T-helper 9 cell (primary cell): ENCODE measurements around the gene PAK1.
"Not testable (repeated sequence)": the region's sequence is repeated elsewhere in the genome, so short reads cannot be mapped to it uniquely, and the experiment has no call there.

Source experiments
- DNase-seq: peaks from one replicate; pipeline ENCODE4 v3.0.0-alpha.2; 2020

Gene PAK1

DNA sequence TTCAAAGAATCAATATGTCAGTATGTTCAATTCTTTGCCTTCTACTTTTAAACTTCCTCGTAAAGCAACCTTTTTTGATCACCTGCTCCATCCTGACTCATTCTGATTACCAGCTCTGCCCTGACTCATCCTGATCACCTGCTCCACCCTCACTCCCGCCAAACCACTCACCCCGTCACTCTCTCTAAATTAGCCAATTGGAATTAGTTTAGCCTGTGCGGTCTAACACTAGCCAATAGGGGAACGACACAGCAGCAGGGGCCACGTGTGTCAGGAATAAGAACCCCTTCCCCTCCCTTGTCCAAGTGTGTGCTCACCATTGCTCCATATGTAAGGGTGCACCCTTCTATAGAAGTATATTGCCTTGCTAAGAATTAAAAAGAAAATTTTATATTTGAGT lies 173.9 kb downstream of the PAK1 start:
- DNase-seq: not testable (repeated sequence)

DNA sequence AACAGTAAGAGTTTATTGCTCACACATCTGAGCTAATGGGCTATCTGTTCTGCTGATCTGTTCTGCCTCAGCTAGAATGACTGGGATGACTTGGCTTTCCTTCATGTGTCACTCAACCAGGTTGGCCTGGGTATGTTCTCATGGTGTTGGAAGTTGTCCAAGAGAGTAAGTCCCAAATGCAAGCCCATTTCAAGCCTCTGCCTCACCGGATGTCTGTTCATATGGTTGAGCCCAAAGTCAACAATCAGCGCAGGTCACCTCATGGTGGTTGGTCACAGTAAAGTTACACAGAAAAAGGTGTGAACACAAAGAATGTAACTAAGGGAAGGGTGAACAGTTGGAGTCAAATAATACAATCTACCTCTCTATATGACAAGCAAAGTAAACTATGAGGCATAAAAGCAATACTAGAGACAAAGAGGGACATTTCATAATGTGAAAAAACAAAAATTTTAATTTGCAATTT lies 174.3 kb downstream of the PAK1 start:
- no peak for DNase-seq

DNA sequence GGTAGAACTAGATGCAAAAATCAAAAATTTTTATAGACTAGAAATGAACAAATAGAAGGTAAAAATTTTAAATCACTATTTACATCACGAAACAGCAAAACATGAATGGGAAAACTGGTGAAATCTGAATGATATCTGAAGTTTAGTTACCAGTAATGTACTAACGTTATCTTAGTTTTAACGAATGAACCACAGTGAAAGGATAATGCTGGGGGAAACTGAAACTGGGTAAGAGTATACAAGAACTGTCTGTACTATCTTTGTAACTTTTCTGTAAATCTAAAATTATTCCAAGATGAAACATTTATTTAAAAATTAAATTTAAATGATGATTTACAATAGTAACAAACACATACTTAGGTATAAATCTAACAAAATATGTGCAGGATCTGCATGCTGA lies 179.9 kb downstream of the PAK1 start:
- DNase-seq: no peak

DNA sequence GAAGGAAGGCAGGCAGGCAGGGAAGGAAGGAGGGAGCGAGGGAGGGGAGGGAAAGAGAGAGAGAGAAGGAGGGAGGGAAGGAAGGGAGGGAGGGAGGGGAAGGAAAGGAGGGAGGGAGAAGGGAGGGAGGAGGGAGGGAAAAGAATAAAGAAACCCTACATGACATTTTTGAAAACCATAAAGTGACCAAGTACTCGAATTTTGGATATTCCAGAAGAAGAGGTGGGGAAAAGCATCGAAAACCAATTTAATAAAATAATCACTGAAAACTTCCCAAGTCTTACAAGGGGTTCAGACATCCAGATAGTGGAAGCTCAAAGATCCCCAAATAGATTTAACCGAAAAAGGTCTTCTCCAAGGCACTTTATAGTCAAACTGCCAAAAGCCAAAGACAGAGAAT lies 184.2 kb downstream of the PAK1 start:
- no peak for DNase-seq

DNA sequence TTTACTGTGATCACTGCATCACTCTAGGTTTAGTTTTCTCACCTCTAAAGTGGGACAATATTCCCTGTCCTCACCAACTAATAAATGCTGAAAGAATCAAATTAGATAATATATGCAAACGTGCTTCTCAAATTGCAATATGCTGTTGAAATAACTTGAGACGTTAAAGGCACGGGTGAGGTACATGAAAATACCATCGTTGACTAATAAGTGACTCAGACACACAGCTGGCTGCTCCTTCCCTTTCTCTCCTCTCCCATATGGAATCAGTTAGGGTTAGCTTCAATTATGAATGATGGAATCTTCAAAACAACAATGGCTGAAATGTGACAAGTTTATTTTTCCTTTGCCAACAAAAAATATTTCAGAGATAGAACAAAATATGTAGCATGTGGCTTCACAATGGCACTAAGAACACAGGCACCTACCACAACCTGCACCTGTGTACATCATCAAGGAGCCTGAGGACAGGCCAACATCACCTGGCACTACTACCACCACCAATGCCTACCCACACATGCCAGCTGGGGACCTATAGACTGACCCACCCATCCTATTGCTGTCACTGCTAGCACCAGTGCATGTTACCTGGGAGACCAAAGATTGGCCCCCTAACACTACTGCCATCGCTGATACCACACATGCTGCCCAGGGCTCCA lies 186.2 kb downstream of the PAK1 start:
- no peak for DNase-seq

DNA sequence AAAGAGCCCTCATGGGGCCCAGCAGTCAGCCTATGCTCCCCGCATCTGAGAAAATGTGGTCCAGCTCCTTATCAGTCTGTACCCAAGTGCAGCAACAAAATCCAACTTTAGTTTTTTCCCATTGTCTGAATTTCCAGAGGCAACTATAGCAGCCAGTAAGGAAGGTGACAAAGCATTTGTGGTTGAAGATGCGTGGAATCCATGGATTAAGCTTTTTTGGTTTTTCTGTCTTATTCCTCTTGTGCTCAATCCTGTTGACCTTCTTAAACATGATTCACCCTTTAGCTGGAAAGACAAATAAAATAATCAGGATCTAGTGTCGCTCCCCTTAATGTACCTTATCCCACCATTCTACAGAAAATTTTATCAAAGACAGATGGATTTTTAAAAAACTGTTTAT lies 186.8 kb downstream of the PAK1 start:
- no peak for DNase-seq

DNA sequence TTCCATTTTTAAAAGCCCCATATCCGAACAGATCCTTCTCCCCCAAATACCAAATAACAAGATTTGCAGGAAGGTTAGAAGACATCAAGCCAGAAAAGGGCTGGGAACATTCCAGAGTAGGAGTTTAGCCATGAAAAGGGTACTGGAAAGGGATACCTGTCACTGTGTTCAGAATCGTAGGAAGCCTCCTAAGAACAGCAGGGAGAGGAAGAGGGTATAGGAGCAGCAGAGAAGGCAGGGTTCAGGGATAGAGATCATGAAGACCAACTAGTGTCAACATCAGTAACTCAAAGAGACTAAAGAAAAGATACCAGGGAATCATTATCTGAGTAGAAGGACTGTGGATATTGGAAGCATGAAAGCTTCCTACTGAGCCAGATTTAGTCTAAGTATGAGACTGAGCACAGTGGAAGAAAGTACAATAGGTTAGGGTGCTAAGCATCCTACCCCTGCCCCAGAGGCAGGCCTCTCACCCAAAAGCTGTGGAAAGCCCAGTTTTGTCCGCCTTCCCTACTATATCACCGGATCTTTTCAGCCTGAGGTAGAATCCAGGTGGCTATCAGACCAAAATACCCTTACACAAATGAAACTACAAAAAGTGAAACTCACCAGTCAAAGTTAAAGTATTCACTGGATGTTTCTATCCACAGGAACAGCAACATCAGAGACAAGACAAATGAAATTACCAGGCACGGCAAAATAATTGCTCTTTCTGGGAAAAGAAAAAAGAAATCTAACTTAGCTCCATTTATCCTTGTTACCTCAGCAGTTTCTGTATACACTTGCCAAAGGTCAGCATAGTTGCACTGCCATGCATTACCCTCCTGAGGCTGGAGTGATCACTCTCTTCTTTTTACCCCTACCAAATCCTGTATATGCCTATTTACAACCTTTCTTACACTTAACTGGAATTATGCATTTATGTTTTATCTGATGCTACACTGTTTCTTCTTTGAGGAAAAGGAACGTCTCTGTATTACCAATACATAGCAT lies 189.1 kb downstream of the PAK1 start:
- no peak for DNase-seq

DNA sequence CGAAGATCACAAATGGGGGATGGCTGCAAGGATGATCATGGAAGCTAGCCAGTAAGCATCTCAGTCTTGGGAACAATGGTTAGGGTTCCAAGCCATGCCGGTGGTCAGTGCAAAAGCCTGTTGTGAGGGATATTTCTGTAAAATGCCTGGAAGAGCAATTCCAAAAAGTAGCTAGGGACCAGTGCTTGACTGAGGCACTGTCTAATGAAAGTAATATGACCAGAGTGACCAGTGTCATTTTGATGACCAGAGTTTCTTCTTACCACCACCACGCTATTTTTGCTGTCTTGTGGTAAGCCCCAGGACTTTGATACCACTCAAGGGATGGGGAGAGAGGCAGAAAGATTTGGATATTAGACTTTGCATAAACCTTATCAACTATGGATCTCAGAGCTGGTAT lies 190.8 kb downstream of the PAK1 start:
- DNase-seq: no peak

DNA sequence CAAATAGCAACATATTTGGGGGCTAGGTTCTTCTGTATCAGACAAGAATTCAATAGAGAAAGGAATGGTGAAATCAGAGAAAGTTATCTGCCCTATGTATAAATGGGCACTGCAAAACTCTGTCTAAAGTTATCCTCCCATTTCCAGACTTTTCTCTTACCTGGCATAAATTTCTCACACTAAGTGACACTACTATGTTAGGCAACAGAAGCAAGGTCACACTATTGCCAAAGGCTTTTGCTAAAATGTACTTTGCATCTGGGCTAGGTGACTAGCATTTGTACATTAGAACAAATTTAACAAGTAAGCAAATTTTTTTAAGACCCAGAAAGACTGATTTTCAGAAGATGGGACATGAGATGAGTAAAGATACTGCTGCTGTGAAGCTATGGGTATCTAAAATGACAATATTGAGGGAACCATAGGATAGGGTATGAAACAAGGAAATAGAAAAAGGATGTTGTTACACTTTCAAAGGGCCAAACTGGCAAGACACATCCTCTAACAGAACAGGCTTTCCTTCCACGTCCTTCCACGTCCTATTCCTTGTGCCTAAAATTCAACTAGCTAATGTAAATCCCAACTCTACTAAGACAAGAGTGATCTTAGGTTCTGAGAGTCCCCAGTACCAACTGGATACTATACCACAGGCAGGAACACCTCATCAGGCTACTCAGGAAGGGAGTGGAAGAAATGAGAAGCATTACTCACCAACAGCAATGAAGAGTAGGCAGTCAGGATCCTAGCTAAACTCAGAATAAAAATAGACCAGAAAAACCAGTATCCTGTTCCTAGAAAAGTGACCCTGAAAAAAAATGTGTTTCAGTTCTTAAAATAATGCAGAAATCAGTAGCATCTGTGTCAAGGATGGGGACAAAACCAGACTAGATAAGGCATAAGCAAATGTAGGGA lies 195.0 kb downstream of the PAK1 start:
- no peak for DNase-seq

DNA sequence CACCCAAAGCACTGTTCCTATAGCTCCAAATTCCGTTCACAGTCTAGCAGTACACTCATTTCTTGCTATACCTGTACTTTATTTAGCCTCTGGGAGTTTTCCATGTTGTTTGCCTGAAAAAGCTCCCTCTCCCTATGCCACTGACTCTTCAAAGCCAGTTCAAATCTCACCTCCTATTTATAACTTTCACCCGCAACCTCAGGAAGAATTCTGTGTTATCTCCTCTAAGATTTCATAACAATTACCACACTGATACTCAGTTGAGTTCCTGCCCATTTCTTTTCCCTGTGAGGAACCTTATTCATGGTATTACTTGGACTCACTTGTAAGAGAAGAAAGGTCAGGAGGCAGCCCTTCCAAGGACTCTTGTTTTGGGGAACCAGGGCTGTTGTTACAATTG lies 197.6 kb downstream of the PAK1 start:
- no peak for DNase-seq
